ENCODE data around the gene ATL3. TPM values are rescaled to one million over a fixed set of nuclear protein-coding genes. Genes with fewer than 3 reads are reported as not detected.

The ATL3 gene
- total RNA-seq, 1 donor from 2014 or later: 9.4 TPM

- Mint-ChIP-seq H3K27me3 (no peaks in the 10 kb centered on the region), H3K4me3 (ENCODE audit: low read depth) (peak overlapping the region; percentile 91), H3K9me3 (ENCODE audit: low read depth) (no peaks in the 10 kb centered on the region), H3K27ac (peak overlapping the region; percentile 90), H3K36me3 (ENCODE audit: insufficient read depth) (no peaks in the 10 kb centered on the region), H3K4me1 (ENCODE audit: low read depth) (peaks cover 19% of the 10 kb centered on the region)
- no peak for DNase-seq (ENCODE audit: low spot score, unreplicated experiment)
- no peak for TF ChIP-seq CTCF (IDR thresholded peaks at IDR 0.05; ENCODE audit: unreplicated experiment)
Observed at GRCh38 chr11:63680834-63681320, 9.7 kb upstream of the ATL3 start.

- H3K4me3 Mint-ChIP-seq (ENCODE audit: low read depth): no peak overlapping the region
- TF ChIP-seq CTCF (IDR thresholded peaks at IDR 0.05; ENCODE audit: unreplicated experiment): no peak
- no peaks in the 10 kb centered on the region for H3K4me1 Mint-ChIP-seq (ENCODE audit: low read depth)
- H3K27ac Mint-ChIP-seq: no peak overlapping the region
- DNase-seq (ENCODE audit: low spot score, unreplicated experiment): no peak
- no peaks in the 10 kb centered on the region for H3K9me3 Mint-ChIP-seq (ENCODE audit: low read depth)
- H3K27me3 Mint-ChIP-seq: peaks cover 15% of the 10 kb centered on the region
- H3K36me3 Mint-ChIP-seq (ENCODE audit: insufficient read depth): peaks cover 2% of the 10 kb centered on the region
Observed at GRCh38 chr11:63673579-63673978, 2.4 kb upstream of the ATL3 start.

GRCh38 chr11:63672936-63673539 is 1.9 kb upstream of the ATL3 start:
- DNase-seq (ENCODE audit: low spot score, unreplicated experiment): no peak
- Mint-ChIP-seq H3K4me3 (ENCODE audit: low read depth) (no peak overlapping the region), H3K9me3 (ENCODE audit: low read depth) (no peaks in the 10 kb centered on the region), H3K27ac (no peak overlapping the region), H3K4me1 (ENCODE audit: low read depth) (no peaks in the 10 kb centered on the region), H3K36me3 (ENCODE audit: insufficient read depth) (peaks cover 2% of the 10 kb centered on the region), H3K27me3 (peaks cover 15% of the 10 kb centered on the region)
- TF ChIP-seq CTCF (IDR thresholded peaks at IDR 0.05; ENCODE audit: unreplicated experiment): no peak

GRCh38 chr11:63672156-63672463 is 934 bp upstream of the ATL3 start:
- H3K27me3 Mint-ChIP-seq: peaks cover 15% of the 10 kb centered on the region
- no peak for DNase-seq (ENCODE audit: low spot score, unreplicated experiment)
- H3K27ac Mint-ChIP-seq: no peak overlapping the region
- H3K36me3 Mint-ChIP-seq (ENCODE audit: insufficient read depth): peaks cover 2% of the 10 kb centered on the region
- H3K9me3 Mint-ChIP-seq (ENCODE audit: low read depth): no peaks in the 10 kb centered on the region
- no peak overlapping the region for H3K4me3 Mint-ChIP-seq (ENCODE audit: low read depth)
- no peaks in the 10 kb centered on the region for H3K4me1 Mint-ChIP-seq (ENCODE audit: low read depth)
- no peak for TF ChIP-seq CTCF (IDR thresholded peaks at IDR 0.05; ENCODE audit: unreplicated experiment)

- peak; percentile 22 for TF ChIP-seq CTCF (IDR thresholded peaks at IDR 0.05; ENCODE audit: unreplicated experiment)
- no peak for DNase-seq (ENCODE audit: low spot score, unreplicated experiment)
- Mint-ChIP-seq H3K27me3 (peaks cover 15% of the 10 kb centered on the region), H3K36me3 (ENCODE audit: insufficient read depth) (peaks cover 2% of the 10 kb centered on the region), H3K27ac (no peak overlapping the region), H3K4me1 (ENCODE audit: low read depth) (no peaks in the 10 kb centered on the region), H3K4me3 (ENCODE audit: low read depth) (peak overlapping the region; percentile 63), H3K9me3 (ENCODE audit: low read depth) (no peaks in the 10 kb centered on the region)
Observed at GRCh38 chr11:63670433-63671321, 499 bp downstream of the ATL3 start.

Measured in progenitor cell of endocrine pancreas (in vitro differentiated cells).